HG03025 (cell line): ENCODE data around the gene TMEM238L.
"Not testable (repeated sequence)": the region's sequence is repeated elsewhere in the genome, so short reads cannot be mapped to it uniquely, and the experiment has no call there.

Experiments
- ATAC-seq: cut with Tn5 transposase; IDR thresholded peaks from one replicate; pipeline ENCODE4 v1.9.1; 2021; ENCODE audit warnings: mild to moderate bottlenecking, moderate library complexity; ENCODE audit not compliant: unreplicated experiment, low FRiP score

TMEM238L gene, protein sequence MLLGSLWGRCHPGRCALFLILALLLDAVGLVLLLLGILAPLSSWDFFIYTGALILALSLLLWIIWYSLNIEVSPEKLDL

DNA sequence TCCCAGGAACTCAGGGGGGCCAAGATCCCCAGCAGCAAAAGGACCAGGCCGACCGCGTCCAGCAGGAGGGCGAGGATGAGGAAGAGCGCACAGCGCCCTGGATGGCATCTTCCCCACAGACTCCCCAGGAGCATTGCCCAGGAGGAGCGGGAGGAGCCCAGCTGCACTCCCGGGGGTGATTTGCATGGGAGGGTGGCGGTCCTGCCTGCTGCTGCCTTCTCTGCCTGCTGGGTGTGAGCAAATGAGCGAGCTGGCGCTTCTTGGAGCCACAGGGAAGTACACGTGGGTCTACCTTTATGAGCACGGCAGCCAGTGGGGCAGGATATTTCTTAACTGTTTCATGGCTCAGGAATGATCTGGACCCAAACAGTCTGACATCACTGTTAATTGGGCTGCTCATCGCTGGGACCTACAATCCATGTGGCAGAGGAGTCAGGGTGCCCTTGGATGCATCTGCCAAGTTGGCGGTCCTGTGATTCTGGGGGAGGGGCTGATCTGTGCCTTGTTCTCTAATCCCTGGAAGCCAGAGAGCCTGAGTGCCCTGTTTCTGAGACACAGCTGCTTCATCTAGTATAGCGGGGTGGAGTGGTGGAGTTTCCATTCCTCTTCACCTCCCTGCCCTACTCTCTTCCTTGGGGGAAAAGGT lies at the start of gene TMEM238L:
TMEM238L (minus strand) TSS at position 270 of the 646 bp plus-strand sequence; CDS start at position 134, 136 bp downstream.
- ATAC-seq: no peak

DNA sequence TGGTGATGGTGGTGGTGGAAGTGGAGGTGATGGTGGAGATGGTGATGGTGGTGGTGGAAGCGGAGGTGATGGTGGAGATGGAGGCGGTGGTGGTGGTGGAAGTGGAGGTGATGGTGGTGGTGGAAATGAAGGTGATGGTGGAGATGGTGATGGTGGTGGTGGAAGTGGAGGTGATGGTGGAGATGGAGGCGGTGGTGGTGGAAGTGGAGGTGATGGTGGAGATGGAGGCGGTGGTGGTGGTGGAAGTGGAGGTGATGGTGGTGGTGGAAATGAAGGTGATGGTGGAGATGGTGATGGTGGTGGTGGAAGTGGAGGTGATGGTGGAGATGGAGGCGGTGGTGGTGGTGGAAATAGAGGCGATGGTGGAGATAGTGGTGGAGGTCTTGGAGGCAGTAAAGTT lies 42.7 kb upstream of the TMEM238L start:
- ATAC-seq: not testable (repeated sequence)

DNA sequence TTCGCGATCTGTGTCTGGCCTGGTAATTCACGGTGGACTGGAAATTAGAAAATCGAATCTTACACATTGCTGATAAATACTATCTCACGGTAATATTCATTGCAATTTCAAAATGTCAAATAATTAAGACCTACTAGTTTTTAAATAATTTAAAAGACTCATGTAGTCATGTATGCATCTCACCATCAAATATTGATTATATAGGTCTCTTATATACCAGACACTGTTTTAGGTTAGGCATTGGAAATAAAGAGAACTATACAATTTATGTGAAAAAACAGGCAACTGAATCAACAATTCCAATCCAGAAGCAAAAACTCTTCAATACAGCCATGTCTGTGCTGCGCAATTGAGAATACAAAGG lies 41.5 kb upstream of the TMEM238L start:
- ATAC-seq: no peak

DNA sequence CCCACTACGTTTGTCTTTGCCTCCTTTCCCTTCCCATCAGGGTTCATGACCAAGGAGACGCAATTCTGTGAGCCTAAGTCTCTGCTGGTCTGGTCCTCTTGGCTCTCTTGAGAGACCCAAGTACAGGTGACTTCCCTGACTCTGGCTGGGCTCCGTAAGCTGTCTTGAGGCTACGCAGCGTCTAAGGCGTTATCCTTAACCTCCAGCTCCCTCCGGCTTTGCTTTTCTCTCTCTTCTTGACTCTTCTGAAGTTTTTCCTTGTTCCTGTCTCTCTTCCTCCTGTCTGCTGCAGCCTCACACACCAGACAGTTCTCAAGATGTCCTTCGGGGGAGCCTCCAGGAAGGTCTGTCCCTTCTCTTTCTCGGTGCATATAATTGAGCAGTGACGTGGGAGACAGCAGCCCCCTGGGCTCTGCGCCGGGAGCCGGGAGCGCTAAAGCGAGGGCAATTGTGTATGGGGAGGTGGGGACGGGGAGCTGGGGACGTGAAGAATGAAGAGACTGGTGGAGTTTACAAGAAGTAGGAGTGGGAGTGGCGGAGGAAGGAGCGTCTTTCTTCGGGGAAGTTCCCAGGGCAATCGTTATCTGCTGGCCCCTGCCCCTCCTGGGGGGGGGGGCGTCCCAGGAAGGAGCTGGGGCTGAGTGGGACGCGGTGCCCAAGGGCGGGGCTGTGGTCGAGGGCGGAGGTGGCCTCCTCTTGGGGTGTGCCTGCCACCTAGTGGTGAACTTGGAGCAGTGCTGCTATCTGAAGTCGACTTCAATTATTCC lies 40.9 kb upstream of the TMEM238L start:
- ATAC-seq: no peak

DNA sequence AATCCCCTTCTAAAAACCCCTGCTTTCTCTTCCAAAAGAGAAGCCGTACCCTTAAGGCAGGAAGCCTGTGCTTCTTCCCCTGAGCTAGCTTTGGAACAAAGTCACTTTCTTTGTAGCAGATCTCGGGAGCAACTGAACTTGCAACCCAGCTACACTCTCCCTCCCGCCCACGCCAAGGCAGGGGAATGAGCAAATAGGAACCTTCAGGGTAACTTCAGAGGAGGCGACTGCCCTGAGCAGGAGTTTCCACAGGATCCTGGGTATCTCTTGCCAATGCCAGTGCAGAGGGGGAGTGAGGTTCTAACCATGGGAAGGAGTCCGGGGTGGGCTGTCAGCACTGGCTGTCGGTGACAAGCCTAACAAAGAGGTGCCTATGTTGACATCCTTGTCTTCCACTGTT lies 39.9 kb upstream of the TMEM238L start:
- no peak for ATAC-seq

DNA sequence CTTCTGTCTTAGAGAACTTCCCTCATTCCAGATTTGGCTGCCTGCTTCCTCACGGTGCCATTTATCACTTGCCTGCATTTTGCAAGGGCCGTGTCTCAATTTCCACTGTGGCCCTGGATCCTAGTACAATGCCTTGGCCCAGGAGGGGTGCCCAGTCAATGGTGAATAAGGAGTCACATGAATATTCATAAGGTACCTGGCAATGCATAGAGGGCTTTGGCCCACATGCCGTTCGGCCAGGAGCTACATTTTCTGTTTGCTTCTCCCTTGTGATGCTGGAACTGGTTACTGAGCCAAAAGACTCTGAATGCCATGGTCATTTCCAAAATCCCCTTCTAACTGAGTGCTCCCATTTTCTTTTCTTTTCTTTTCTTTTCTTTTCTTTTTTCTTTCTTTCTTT lies 38.8 kb upstream of the TMEM238L start:
- no peak for ATAC-seq

DNA sequence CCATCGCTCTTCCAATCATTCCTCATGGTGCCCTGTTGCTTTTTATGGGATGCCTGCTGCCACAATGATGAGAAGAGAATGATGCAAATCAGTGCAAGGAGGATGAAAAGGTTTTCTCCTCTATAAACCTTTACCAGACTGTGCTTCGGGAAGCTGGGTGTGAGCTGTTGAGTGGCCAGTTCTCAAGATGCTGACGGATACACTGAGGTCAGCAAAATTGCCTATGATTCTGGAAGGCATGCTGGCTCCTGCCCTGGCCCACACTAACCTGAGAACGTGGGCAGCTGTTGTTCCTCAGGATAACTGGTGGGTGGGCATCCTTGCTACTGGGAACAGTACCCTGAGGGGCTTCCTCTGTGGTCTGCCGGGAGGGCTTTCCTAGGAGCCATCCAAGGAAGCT lies 34.8 kb upstream of the TMEM238L start:
- no peak for ATAC-seq

DNA sequence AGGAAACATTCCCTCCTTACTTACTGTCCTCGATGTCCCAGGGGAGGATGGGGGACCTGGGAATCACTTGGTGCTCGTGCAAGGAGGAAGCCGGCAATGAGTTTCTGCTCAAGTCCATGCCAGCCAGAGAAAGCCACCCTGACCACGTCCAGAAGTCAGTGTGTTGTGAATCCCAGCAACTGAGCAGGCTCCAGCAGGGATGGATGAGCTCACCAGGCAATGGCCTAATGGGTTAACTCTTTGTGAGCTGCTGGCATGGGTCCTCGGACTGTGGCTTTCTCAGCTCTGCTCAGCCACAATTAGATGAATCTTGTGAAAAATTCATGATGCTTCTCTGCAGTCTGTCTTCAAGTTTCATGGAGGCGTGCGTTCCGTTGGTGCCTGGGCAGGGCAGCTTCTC lies 34.0 kb upstream of the TMEM238L start, which contains the start of gene PIRT:
PIRT (minus strand) TSS at position 167 of the 400 bp plus-strand sequence. CDS start 12,442 bp downstream, outside the sequence.
- ATAC-seq: no peak

DNA sequence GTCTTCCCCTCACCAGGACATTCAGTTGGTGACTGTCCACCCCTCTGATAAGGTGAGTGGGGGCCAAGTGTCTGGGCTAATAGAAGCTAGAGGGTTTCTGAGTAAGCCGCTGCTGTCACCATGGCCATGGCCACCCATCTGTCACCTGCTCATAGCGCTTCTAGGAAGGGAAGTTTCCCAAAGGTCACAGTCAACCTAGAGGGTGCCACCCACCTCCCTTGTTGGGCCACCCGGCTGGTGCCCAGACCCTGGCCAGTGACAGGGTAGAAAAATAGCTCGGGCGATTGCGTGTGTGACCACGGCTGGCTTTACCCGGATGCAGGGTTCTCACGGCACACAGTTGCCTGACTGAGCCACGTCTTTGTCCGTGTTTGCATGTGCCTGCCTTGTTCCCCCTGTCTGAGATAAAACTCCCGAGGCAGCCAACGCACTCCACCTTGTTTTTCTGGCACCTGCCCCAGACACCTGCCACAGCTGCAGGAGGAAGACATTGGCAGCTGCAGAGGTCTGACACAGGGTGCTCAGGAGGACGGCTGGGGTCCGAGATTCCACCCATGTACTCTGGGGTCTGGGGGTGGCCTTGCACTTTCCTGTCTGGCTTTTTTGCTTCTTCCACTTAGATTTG lies 33.2 kb upstream of the TMEM238L start:
- no peak for ATAC-seq

DNA sequence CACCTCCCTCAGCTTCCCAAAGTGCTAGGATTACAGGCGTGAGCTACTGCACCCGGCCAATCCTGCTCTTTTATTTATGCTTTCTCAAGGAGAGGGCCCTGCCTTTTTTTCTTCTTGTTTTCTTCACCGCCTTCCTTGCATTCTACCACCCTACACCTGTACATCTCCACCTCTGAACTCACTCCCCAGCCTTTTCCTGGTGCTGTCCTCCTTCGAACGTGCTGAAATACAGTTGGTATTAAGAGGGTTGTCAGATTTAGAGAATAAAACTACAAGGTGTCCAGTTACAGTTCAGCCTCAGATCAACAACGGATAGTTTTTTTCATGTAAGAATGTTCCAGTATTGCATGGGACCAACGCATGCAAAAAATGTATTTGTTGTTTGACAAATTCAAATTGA lies 32.2 kb upstream of the TMEM238L start:
- ATAC-seq: no peak

DNA sequence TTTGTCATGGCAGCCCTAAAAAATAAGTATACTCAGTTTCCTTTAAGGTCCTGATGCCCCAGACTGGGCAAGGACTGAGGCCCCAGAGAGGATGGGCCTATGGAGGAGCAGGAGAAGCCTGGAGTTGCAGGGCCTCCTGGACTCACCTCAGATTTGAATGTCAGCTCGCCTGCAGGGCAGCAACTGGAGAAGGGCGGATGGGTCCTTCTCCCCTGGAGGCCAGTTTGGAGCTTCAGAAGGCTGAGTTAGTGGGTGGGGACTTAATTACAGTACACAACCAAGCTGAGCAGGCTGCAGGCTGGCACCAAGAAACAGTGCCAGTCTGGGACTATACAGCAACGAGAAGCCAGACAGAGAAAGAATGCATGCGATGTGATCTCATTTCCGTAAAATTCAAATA lies 27.8 kb upstream of the TMEM238L start:
- ATAC-seq: no peak

DNA sequence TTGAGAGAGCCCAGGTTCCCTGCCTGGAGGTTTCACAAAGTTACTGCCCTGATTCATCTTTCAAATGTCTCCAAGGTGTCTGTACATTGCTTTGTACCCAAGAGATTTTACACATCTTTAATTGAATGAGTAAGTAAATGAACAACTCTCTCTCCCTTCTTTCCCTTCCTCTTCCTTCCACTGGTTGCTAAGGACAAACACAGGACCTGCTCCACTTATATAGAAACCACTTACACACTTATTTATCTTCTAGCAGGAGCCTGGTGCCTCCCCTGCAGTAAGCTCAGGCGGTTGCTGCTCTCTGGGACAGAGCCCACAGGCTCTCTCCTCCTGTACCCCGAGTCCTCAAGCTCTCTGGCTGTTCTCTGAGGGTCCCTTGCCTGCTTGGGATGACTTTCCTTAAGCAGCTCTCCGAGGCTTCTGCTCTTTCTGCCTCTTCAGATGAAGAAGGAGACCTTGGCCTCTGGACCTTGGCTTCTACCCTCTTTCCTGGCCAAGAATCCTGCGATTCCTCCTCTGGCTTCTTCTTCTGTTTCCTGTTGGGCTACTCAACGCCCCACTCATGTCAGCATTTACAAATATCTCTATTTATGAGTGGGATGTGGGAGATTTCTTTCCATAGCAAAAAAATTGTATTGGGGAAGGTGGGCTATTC lies 24.1 kb upstream of the TMEM238L start:
- no peak for ATAC-seq

DNA sequence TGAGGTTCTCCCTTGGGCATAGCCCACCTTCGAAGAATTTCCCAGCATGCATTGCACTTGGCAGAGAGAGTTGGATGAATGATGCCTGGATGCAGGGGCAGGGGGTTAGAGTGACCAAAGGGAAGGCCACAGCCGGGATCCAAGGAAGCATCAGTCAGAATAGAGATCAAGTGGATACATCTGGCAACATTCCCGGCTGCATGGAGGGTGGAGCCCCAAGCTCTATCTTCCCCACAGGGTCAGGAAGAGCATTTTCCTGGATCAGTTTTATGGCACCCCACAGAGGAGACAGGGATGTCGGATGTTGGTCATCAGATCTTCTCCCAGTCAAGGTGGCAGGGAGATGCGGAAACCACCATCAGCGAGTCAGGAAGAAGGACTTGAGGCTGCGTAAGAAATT lies 21.0 kb upstream of the TMEM238L start:
- no peak for ATAC-seq

DNA sequence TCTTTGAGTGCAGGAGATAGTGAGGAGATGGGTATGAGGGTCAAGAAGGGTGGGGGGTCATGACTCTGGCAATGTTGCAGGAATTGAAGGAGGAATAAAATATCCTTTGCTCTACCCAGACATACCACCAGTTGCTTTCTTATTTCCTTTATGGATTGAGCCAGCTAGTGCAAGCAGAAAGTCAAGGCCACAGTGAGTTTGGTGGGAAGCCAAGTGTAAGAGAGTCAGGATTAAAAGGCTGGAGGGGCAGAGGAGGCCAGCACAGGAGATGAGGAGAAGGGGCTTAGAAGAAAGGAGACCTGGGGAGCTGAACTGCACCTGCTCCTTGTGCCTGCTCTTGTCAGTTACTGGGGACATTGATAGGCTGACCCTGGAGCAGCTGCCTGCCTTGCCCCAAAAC lies 17.9 kb upstream of the TMEM238L start:
- no peak for ATAC-seq

DNA sequence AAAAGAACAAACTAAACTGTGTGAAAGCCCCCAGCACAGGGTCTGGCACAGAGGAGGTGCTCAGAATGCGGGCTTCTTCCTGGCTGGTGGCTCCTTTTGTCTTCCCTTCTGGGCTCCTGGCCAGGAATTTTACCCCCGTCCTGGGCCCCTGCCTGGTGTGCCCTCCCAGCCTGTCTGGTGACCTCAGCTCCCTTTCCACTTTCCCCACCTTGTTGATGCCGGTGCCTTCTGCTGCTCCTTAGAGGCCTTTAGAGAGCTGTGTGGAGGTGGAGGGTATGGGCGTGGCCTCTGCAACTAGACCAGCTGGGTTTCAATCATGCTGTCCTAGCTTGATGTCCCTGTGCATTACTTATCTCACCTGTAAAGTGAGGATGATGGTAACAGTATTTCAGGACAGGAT lies 17.2 kb upstream of the TMEM238L start:
- no peak for ATAC-seq

DNA sequence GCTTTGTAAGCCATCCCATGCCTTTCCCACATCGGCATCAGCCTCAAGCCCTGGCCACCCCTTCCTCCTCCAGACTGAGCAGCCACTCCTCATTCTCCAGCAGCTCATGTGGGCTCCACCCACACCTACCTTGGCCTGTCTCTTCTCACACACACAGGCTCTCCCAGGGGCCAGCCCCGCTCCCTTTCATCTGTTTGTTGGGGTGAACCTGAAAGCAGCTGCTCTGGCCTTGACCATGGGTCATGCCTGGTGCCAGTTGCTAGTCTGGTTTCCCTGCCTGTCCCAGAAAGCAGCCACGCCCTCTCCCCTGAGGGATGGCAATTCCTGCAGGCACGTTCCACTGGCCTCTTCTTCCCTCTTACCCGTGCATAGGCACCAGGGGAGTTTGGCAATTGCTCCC lies 11.4 kb upstream of the TMEM238L start:
- no peak for ATAC-seq

DNA sequence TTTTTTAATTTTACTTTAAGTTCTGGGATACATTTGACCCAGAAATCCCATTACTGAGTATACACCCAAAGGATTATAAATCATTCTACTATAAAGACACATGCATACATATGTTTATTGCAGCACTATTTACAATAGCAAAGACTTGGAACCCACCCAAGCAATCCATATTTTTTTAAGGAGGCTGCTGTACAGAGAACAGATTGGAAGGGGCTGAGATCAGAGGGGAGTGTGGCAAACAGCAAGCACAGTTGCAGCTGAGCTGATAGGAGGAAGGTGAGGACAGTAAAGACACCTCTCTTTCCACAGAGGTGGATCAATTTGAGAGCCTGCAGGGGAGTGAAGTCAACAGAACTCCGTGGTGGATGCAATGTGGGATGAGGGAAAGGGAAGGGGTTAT lies 10.2 kb upstream of the TMEM238L start:
- no peak for ATAC-seq

DNA sequence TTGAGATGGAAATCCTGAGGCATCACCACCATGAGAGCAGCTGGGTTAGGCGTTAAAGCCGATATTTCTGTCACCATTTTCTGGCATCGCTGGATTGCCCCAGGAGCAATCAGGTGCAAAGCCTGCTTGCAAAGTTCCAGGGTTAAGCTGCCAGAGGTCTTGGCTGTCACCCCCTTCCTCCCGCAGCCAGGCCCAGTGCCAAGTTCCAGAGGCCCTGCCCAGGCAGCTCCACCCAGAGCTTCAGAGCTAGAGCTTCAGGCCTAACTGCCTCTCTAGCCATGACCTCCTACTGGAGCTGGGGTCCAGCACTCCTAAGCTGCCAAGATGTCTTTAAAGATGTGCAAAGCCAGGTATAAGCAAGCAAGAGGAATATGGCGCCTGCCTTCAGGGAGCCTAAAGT lies 8.8 kb upstream of the TMEM238L start:
- ATAC-seq: no peak

DNA sequence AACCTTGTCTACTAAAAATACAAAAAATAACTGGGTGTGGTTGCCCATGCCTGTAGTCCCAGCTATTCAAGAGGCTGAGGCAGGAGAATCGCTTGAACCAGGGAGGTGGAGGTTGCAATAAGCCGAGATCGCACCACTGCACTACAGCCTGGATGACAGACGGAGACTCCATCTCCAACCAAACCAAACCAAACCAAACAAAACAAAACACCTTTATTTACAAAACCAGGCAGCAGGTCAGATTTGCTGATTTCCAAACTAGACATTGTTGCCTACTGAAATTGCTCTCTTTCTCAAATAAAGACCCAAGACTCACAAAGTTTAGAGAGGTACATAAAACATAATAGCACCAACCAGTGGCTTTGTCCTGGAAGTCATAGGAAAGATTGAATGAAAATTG lies 5.7 kb upstream of the TMEM238L start:
- ATAC-seq: no peak

DNA sequence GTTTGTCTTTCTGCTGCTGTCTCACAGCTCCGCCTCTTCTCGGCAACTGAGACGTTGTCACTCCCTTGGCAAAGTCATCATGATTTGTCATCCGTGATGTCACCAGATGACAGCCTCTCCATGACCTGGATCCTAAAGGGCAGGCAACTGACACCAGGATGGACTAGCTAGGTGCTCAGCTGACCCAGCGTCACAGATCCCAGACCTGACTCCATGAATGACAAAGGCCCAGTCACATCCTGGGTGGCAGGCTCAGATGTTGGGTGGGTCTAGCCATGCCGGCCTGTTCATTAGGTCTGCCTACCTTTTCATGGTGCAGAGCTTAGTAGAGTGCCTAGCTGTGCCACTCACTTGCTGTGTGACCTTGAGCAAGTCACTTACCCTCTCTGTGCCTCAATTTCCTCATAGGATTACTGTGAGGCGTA lies 3.8 kb upstream of the TMEM238L start:
- no peak for ATAC-seq
